H1 (cell line): Measurements from ENCODE around the gene SLC37A1. TPM values are rescaled to one million over a fixed set of nuclear protein-coding genes. Genes with fewer than 3 reads are reported as not detected.

Experiments used
- CTCF ChIA-PET: fragments of 300-600 bp; sonication (Branson Sonifier 250); formaldehyde crosslinking; loops from one replicate; lab custom pipeline; 2021; ENCODE audit not compliant: partially characterized antibody; lab: Charles Lee
- POLR2A ChIA-PET: fragments of 300-600 bp; sonication (Branson Sonifier 250); formaldehyde crosslinking; loops from one replicate; lab custom pipeline; 2021; ENCODE audit warnings: inconsistent platforms; ENCODE audit not compliant: partially characterized antibody; lab: Charles Lee
- DNase-seq, 2 experiments: peaks; one replicate each; pipeline versions ENCODE4 v3.0.0 to v3.0.0-alpha.2; 2010 to 2022; ENCODE audit warnings: low spot score in 2 of 2, low read depth in 1 of 2, mixed read lengths in 1 of 2
- FAIRE-seq: peaks from 2 replicates; lab custom pipeline; 2011; peaks lifted over from hg19 to GRCh38; lab: Jason Lieb, UNC
- H2AFZ ChIP-seq: 2 replicates; pipeline ENCODE4 v1.8.1; 2012; ENCODE audit warnings: low read length, inconsistent platforms
- H2AK5ac ChIP-seq: 2 replicates; pipeline ENCODE4 v1.6.1; 2013; ENCODE audit warnings: low read depth, low read length
- H2BK120ac ChIP-seq: replicated peaks from 2 replicates; pipeline ENCODE3; 2013; ENCODE audit warnings: low read depth, low read length, inconsistent platforms
- H2BK12ac ChIP-seq: 2 replicates; pipeline ENCODE4 v1.6.1; 2013; ENCODE audit warnings: low read depth, low read length
- H2BK15ac ChIP-seq: 2 replicates; pipeline ENCODE4 v1.6.1; 2013; ENCODE audit warnings: low read length
- H2BK20ac ChIP-seq: 2 replicates; pipeline ENCODE4 v1.6.1; 2013; ENCODE audit warnings: low read length
- H2BK5ac ChIP-seq: 2 replicates; pipeline ENCODE4 v1.6.1; 2013; ENCODE audit warnings: low read depth, low read length
- H3K14ac ChIP-seq: 2 replicates; pipeline ENCODE4 v1.6.1; 2013; ENCODE audit warnings: inconsistent platforms; ENCODE audit not compliant: insufficient read length
- H3K18ac ChIP-seq: 2 replicates; pipeline ENCODE4 v1.6.1; 2013; ENCODE audit warnings: low read length; ENCODE audit errors: extremely low read depth
- H3K23ac ChIP-seq: 2 replicates; pipeline ENCODE4 v1.6.1; 2013; ENCODE audit warnings: inconsistent platforms; ENCODE audit not compliant: insufficient read length
- H3K23me2 ChIP-seq: 2 replicates; pipeline ENCODE4 v1.6.1; 2013; ENCODE audit warnings: low read depth, low read length
- H3K27ac ChIP-seq: 2 replicates; pipeline ENCODE4 v1.6.1; 2011; ENCODE audit warnings: low read depth, low read length, inconsistent platforms
- H3K27me3 ChIP-seq, 4 experiments: replicated peaks in 1 of 4; 1 replicate in 1 of 4; 2 replicates in 3 of 4; pipeline versions ENCODE4 v1.6.1 to v1.8.1; 2011 to 2013; ENCODE audit warnings: low read length in 3 of 4, mild to moderate bottlenecking in 3 of 4, inconsistent platforms in 2 of 4, mixed read lengths in 2 of 4, moderate library complexity in 1 of 4; ENCODE audit not compliant: control insufficient read depth in 3 of 4, insufficient read depth in 3 of 4; ENCODE audit errors: extremely low read depth in 1 of 4
- H3K36me3 ChIP-seq, 4 experiments: 2 replicates each; pipeline versions ENCODE4 v1.6.1 to v1.8.1; 2011 to 2013; ENCODE audit warnings: mild to moderate bottlenecking in 4 of 4, low read length in 3 of 4, moderate library complexity in 2 of 4, control low read depth in 1 of 4, inconsistent platforms in 1 of 4; ENCODE audit not compliant: insufficient read depth in 4 of 4, control insufficient read depth in 2 of 4
- H3K4ac ChIP-seq: replicated peaks from 2 replicates; pipeline ENCODE3; 2013; ENCODE audit warnings: low read length, low read depth, mixed read lengths, inconsistent platforms; ENCODE audit not compliant: insufficient read length
- H3K4me1 ChIP-seq, 4 experiments: replicated peaks in 1 of 4; 1 replicate in 1 of 4; 2 replicates in 3 of 4; pipeline versions ENCODE4 v1.6.1 to v1.8.1; 2011 to 2013; ENCODE audit warnings: low read length in 3 of 4, inconsistent platforms in 2 of 4, mixed read lengths in 1 of 4; ENCODE audit not compliant: insufficient read depth in 4 of 4, control insufficient read depth in 3 of 4
- H3K4me2 ChIP-seq, 2 experiments: 2 replicates each; pipeline versions ENCODE4 v1.6.1 to v1.8.1; 2011 to 2013; ENCODE audit warnings: low read depth in 2 of 2, low read length in 2 of 2, control low read depth in 1 of 2, inconsistent platforms in 1 of 2, mild to moderate bottlenecking in 1 of 2; ENCODE audit not compliant: insufficient read depth in 1 of 2
- H3K4me3 ChIP-seq, 4 experiments: fragments of 200-600, 300-600 bp in 1 of 4; sonication (generic), shearing (Covaris generic), sonication (Bioruptor Twin) in 1 of 4; 2 replicates each; pipeline versions ENCODE4 v1.5.1 to v1.8.1; 2011 to 2016; ENCODE audit warnings: low read length in 4 of 4, low read depth in 3 of 4, control low read depth in 2 of 4, inconsistent platforms in 2 of 4, mild to moderate bottlenecking in 2 of 4, mixed read lengths in 1 of 4, moderate library complexity in 1 of 4; ENCODE audit not compliant: insufficient read depth in 2 of 4; ENCODE audit errors: extremely low read depth in 1 of 4
- H3K56ac ChIP-seq: replicated peaks from 2 replicates; pipeline ENCODE3; 2013; ENCODE audit warnings: low read depth, mild to moderate bottlenecking, mixed read lengths, low read length, inconsistent platforms; ENCODE audit not compliant: insufficient read length
- H3K79me1 ChIP-seq: 2 replicates; pipeline ENCODE4 v1.6.1; 2013; ENCODE audit warnings: low read depth, low read length, control low read depth
- H3K79me2 ChIP-seq, 2 experiments: 2 replicates each; pipeline versions ENCODE4 v1.6.1 to v1.8.1; 2012 to 2013; ENCODE audit warnings: low read length in 2 of 2, mild to moderate bottlenecking in 2 of 2, inconsistent platforms in 1 of 2; ENCODE audit not compliant: insufficient read depth in 2 of 2, control insufficient read depth in 1 of 2
- H3K9ac ChIP-seq, 4 experiments: replicated peaks in 1 of 4; 1 replicate in 1 of 4; 2 replicates in 3 of 4; pipeline versions ENCODE4 v1.6.1 to v1.8.1; 2011 to 2013; ENCODE audit warnings: low read depth in 3 of 4, low read length in 3 of 4, control low read depth in 2 of 4, mild to moderate bottlenecking in 2 of 4, moderate library complexity in 2 of 4, inconsistent platforms in 1 of 4; ENCODE audit errors: extremely low read depth in 1 of 4
- H3K9me3 ChIP-seq, 2 experiments: 2 replicates each; pipeline versions ENCODE4 v1.6.1 to v1.8.1; 2012 to 2013; ENCODE audit warnings: mild to moderate bottlenecking in 2 of 2, moderate library complexity in 2 of 2, control low read depth in 1 of 2, inconsistent platforms in 1 of 2, low read depth in 1 of 2, low read length in 1 of 2, mixed read lengths in 1 of 2; ENCODE audit not compliant: insufficient read depth in 2 of 2
- H4K20me1 ChIP-seq, 2 experiments: replicated peaks in 1 of 2; 2 replicates each; pipeline versions ENCODE3 to v1.8.1; 2011 to 2013; ENCODE audit warnings: inconsistent platforms in 2 of 2, low read length in 2 of 2, mild to moderate bottlenecking in 1 of 2; ENCODE audit not compliant: insufficient read depth in 2 of 2, control insufficient read depth in 1 of 2
- H4K5ac ChIP-seq: 2 replicates; pipeline ENCODE4 v1.6.1; 2013; ENCODE audit warnings: low read length, low read depth, mixed read lengths, inconsistent platforms; ENCODE audit not compliant: insufficient read length
- H4K8ac ChIP-seq: 2 replicates; pipeline ENCODE4 v1.8.0; 2013; ENCODE audit warnings: mild to moderate bottlenecking, moderate library complexity, low read length, inconsistent platforms; ENCODE audit not compliant: insufficient read depth; ENCODE audit errors: extremely low read depth
- H4K91ac ChIP-seq: replicated peaks from 2 replicates; pipeline ENCODE3; 2013; ENCODE audit warnings: low read length, mixed read lengths, inconsistent platforms; ENCODE audit not compliant: insufficient read length
- ASH2L ChIP-seq: fragments of 200-600, 300-600 bp; sonication (generic); IDR thresholded peaks from one replicate; pipeline ENCODE4 v1.7.1; 2017; ENCODE audit warnings: low read length
- ATF3 ChIP-seq: IDR thresholded peaks from 2 replicates; pipeline ENCODE4 v1.6.1; 2011; ENCODE audit warnings: low read depth, mild to moderate bottlenecking, low read length; ENCODE audit not compliant: insufficient read depth
- CHD1 ChIP-seq: IDR thresholded peaks from 2 replicates; pipeline ENCODE4 v1.6.1; 2012; ENCODE audit warnings: low read depth, low read length, improper control_type of control experiment
- FOSL1 ChIP-seq: IDR thresholded peaks from 2 replicates; pipeline ENCODE4 v1.6.1; 2011; ENCODE audit warnings: mild to moderate bottlenecking, low read depth, low read length, moderate library complexity; ENCODE audit not compliant: insufficient read depth
- GABPA ChIP-seq: IDR thresholded peaks from 2 replicates; pipeline ENCODE4 v1.6.1; 2011; ENCODE audit warnings: mild to moderate bottlenecking, low read length, moderate library complexity, borderline replicate concordance; ENCODE audit not compliant: insufficient read depth
- PHF8 ChIP-seq: fragments of 200-600 bp; sonication (generic); conservative IDR thresholded peaks from 2 replicates; pipeline ENCODE4 v1.7.1; 2012; ENCODE audit warnings: low read depth, mild to moderate bottlenecking, inconsistent platforms, low read length, moderate library complexity
- RAD21 ChIP-seq, 2 experiments: IDR thresholded peaks in 1 of 2; conservative IDR thresholded peaks in 1 of 2; 2 replicates each; pipeline ENCODE4 v1.6.1; 2011; ENCODE audit warnings: low read depth in 2 of 2, low read length in 2 of 2, improper control_type of control experiment in 1 of 2, inconsistent platforms in 1 of 2, mild to moderate bottlenecking in 1 of 2, moderate library complexity in 1 of 2
- RFX5 ChIP-seq: IDR thresholded peaks from 2 replicates; pipeline ENCODE4 v1.6.1; 2011; ENCODE audit warnings: low read depth, low read length, improper control_type of control experiment, borderline replicate concordance
- SP1 ChIP-seq: IDR thresholded peaks from 2 replicates; pipeline ENCODE4 v1.6.1; 2011; ENCODE audit warnings: low read depth, low read length
- SUZ12 ChIP-seq: fragments of 200-600 bp; sonication (generic); IDR thresholded peaks from 2 replicates; pipeline ENCODE4 v1.6.1; 2012; ENCODE audit warnings: mild to moderate bottlenecking, inconsistent platforms, low read length, moderate library complexity, mixed read lengths
- YY1 ChIP-seq: IDR thresholded peaks from 2 replicates; pipeline ENCODE4 v1.6.1; 2011; ENCODE audit warnings: low read depth, mild to moderate bottlenecking, low read length
- ZNF274 ChIP-seq: IDR thresholded peaks from 2 replicates; pipeline ENCODE4 v1.7.0; 2012; ENCODE audit warnings: low read length, borderline replicate concordance; ENCODE audit errors: extremely low read depth
- WGBS, 2 experiments: shearing (Covaris generic) in 1 of 2; methylation state at CpG; one replicate each; pipeline versions ENCODE4 v1.1.6 to v1.1.7; 2013 to 2015; ENCODE audit warnings: low lambda C conversion rate in 2 of 2, mixed read lengths in 2 of 2, inconsistent platforms in 1 of 2, low coverage in 1 of 2, missing lambda C conversion rate in 1 of 2; ENCODE audit not compliant: insufficient replicate concordance in 2 of 2, insufficient coverage in 1 of 2, insufficient read length in 1 of 2; ENCODE audit errors: extremely low coverage in 1 of 2, missing lambda C conversion rate in 1 of 2; 5-methylcytosine and 5-hydroxymethylcytosine counted together
- polyA plus RNA-seq, 7 experiments: library from polyadenylated mRNA; depleted of rRNA in 3 of 7; stranded (reverse) in 5 of 7; unstranded in 2 of 7; fragments of >200 nt in 5 of 7; fragments of 200-250 nt in 2 of 7; gene quantifications; 1 replicate in 5 of 7; 2 replicates in 1 of 7; 4 replicates in 1 of 7; pipeline versions ENCODE4 v1.2.1 to v1.2.3, GENCODE V29; 2011 to 2013; ENCODE audit warnings: missing spikeins in 2 of 7, mixed read lengths in 2 of 7
- total RNA-seq: library from RNA; stranded (reverse); fragmentation: NEBNext Ultra II Directional; extraction: Animal tissue kit (Norgen Biotek cat#: 25700); gene quantifications from 2 replicates; pipeline ENCODE4 v1.2.1, GENCODE V29; 2021

SLC37A1 gene
- total and polyA plus RNA-seq, 2 of the 8 experiments (the other 6 are each of a cell fraction or from before 2014, with no cell fraction given), result 15.6 to 30.9 TPM

- no peaks in the 10 kb centered on the region; a peak in 1 of 7 replicates for H3K27me3 ChIP-seq
- H3K36me3 ChIP-seq, result no peaks in the 10 kb centered on the region
- WGBS, 2 experiments, result 85% methylated on average over 11 of the region's 11 CpGs; no CpG with 5 or more reads in 1 of the 2 experiments
- H3K4me1 ChIP-seq, result peaks cover 0 to 4% (median 1%) of the 10 kb centered on the region in 4 experiments; a peak in 3 of 7 replicates
- POLR2A ChIA-PET, result interaction anchor here (0.6 to 0.7 kb wide), 2 partner anchors 12 to 84 kb away, joined by 3 to 4 read pairs; no protein-coding TSS in a partner anchor
- H4K91ac ChIP-seq, result no peak overlapping the region
- H3K79me1 ChIP-seq, result no peaks in the 10 kb centered on the region
- no peak overlapping the region for H2AFZ ChIP-seq
- no peak overlapping the region for H3K18ac ChIP-seq
- no peak overlapping the region for H3K27ac ChIP-seq
- peaks cover 0 to 3% of the 10 kb centered on the region in 2 experiments; a peak in 1 of 4 replicates for H3K9me3 ChIP-seq
- no peaks in the 10 kb centered on the region for H3K23me2 ChIP-seq
- no peaks in the 10 kb centered on the region for H4K20me1 ChIP-seq
- no peaks in the 10 kb centered on the region for H3K79me2 ChIP-seq
- no peak overlapping the region for H3K56ac ChIP-seq
- H2BK15ac ChIP-seq, result no peak overlapping the region
- no peak overlapping the region for H3K14ac ChIP-seq
- no peak overlapping the region for H3K4ac ChIP-seq
- H3K9ac ChIP-seq, result no peak overlapping the region
- H3K4me2 ChIP-seq, result no peak overlapping the region
- no peak for DNase-seq
- H3K23ac ChIP-seq, result no peak overlapping the region
- no peak overlapping the region for H2BK20ac ChIP-seq
- no peak overlapping the region for H3K4me3 ChIP-seq
- no peak overlapping the region for H4K5ac ChIP-seq
- no peak for FAIRE-seq
- H2BK5ac ChIP-seq, result no peak overlapping the region
- H4K8ac ChIP-seq, result no peak overlapping the region
- no peak overlapping the region for H2AK5ac ChIP-seq
- H2BK120ac ChIP-seq, result no peak overlapping the region
- CTCF ChIA-PET, result interaction anchor here (0.6 kb wide), 2 partner anchors 147 to 212 kb away, joined by 3 to 4 read pairs; no protein-coding TSS in a partner anchor
- H2BK12ac ChIP-seq, result no peak overlapping the region
- TF ChIP-seq RFX5 (no peak), YY1 (no peak), SP1 (no peak), GABPA (no peak), ZNF274 (no peak), PHF8 (no peak), RAD21 (IDR thresholded peaks at IDR 0.05 in 1 of 2, conservative IDR thresholded peaks at IDR 0.05 in 1 of 2; ENCODE audit: low read depth in 2 of 2, low read length in 2 of 2) (no peak), FOSL1 (no peak), ASH2L (no peak), CHD1 (no peak), SUZ12 (no peak), ATF3 (no peak)
Measured at GRCh38 chr21:42597487-42598158, 84.0 kb downstream of the SLC37A1 start.
